Fibroblast of upper back skin (primary cell): ENCODE data around the gene POU2F3.
A peak's percentile ranks its signal among the peaks of the same experiment; 100 is the strongest.

Experiments used
- DNase-seq: peaks from one replicate; pipeline ENCODE4 v3.0.0-alpha.2; 2013

Gene POU2F3

GRCh38 chr11:120324932-120325810, 85.2 kb downstream of the POU2F3 start, which contains the start of gene TLCD5:
Gene TLCD5 (plus strand): TSS chr11:120325299. CDS start chr11:120327442, 2,143 bp downstream.
- peak; percentile 67 for DNase-seq

GRCh38 chr11:120326228-120326627, 86.3 kb downstream of the POU2F3 start:
- DNase-seq: peak; percentile 56

- DNase-seq: no peak
Observed at GRCh38 chr11:120326845-120327281, 86.9 kb downstream of the POU2F3 start.

GRCh38 chr11:120327311-120327710, 87.4 kb downstream of the POU2F3 start:
- DNase-seq: no peak

GRCh38 chr11:120329556-120329955, 89.6 kb downstream of the POU2F3 start:
- peak; percentile 18 for DNase-seq

- DNase-seq: no peak
Observed at GRCh38 chr11:120330045-120330444, 90.1 kb downstream of the POU2F3 start.

GRCh38 chr11:120331301-120331996, 91.5 kb downstream of the POU2F3 start:
- DNase-seq: peak; percentile 95

- peak; percentile 13 for DNase-seq
Observed at GRCh38 chr11:120332822-120333716, 93.1 kb downstream of the POU2F3 start.

- no peak for DNase-seq
Observed at GRCh38 chr11:120333801-120334200, 93.9 kb downstream of the POU2F3 start.

- DNase-seq: no peak
Observed at GRCh38 chr11:120334332-120334731, 94.4 kb downstream of the POU2F3 start.

GRCh38 chr11:120334894-120335462, 95.0 kb downstream of the POU2F3 start:
- DNase-seq: peak; percentile 84

GRCh38 chr11:120335556-120335907, 95.6 kb downstream of the POU2F3 start:
- no peak for DNase-seq

- peak; percentile 97 for DNase-seq
Observed at GRCh38 chr11:120335908-120336640, 96.1 kb downstream of the POU2F3 start, which contains the start of gene ARHGEF12. Gene ARHGEF12 (plus strand): TSS chr11:120336413. CDS start chr11:120337244, 831 bp downstream.

- DNase-seq: peak; percentile 24
Observed at GRCh38 chr11:120336641-120337354, 96.9 kb downstream of the POU2F3 start.

GRCh38 chr11:120337355-120338106, 97.6 kb downstream of the POU2F3 start:
- DNase-seq: peak; percentile 20

- no peak for DNase-seq
Observed at GRCh38 chr11:120338107-120338933, 98.4 kb downstream of the POU2F3 start.

- no peak for DNase-seq
Observed at GRCh38 chr11:120339394-120339890, 99.5 kb downstream of the POU2F3 start.

- DNase-seq: no peak
Observed at GRCh38 chr11:120340529-120340928, 100.6 kb downstream of the POU2F3 start.

- no peak for DNase-seq
Observed at GRCh38 chr11:120342226-120342625, 102.3 kb downstream of the POU2F3 start.
